Measurements from ENCODE around the gene CFTR. TPM values are rescaled to one million over a fixed set of nuclear protein-coding genes. Genes with fewer than 3 reads are reported as not detected.
"Not testable (repeated sequence)": the region's sequence is repeated elsewhere in the genome, so short reads cannot be mapped to it uniquely, and the experiment has no call there.

CFTR gene
- total RNA-seq, 1 donor from 2014 or later: not detected

GRCh38 chr7:117495308-117495707 lies 15.5 kb downstream of the CFTR start:
- no peak for DNase-seq (ENCODE audit: low read depth)

DNA sequence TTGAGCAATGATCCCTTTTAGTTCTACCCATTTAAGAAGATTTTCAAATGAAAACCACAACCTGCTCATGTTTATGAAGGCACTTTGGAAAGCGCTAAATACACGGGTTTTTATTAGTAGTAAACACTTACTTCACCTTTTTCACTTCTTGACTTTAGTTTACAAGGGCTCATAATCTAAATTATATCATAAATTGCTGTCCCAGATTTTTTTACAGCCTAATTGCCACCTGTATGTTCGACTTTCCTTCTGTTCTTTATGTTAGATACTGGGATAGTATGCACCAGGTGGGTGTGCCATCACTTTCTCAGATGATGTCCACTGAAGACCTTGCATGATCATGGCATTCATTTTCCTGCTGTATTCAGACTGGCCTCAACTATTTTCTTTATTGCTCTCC lies 22.5 kb downstream of the CFTR start:
- no peak for DNase-seq (ENCODE audit: low read depth)

GRCh38 chr7:117505238-117505637 lies 25.4 kb downstream of the CFTR start:
- DNase-seq (ENCODE audit: low read depth): no peak

DNA sequence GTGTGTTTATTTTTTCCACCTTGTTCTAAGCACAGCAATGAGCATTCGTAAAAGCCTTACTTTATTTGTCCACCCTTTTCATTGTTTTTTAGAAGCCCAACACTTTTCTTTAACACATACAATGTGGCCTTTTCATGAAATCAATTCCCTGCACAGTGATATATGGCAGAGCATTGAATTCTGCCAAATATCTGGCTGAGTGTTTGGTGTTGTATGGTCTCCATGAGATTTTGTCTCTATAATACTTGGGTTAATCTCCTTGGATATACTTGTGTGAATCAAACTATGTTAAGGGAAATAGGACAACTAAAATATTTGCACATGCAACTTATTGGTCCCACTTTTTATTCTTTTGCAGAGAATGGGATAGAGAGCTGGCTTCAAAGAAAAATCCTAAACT lies 28.9 kb downstream of the CFTR start:
- DNase-seq (ENCODE audit: low read depth): no peak

DNA sequence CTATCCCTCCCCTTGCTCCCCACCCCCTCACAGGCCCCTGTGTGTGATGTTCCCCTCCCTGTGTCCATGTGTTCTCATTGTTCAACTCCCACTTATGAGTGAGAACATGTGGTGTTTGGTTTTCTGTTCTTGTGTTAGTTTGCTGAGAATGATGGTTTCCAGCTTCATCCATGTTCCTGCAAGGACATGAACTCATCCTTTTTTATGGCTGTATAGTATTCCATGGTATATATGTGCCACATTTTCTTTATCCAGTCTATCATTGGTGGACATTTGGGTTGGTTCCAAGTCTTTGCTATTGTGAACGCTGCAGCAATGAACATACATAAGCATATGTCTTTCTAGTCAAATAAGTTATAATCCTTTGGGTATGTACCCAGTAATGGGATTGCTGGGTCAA lies 37.4 kb downstream of the CFTR start:
- not testable (repeated sequence) for DNase-seq (ENCODE audit: low read depth)

GRCh38 chr7:117530390-117530789 lies 50.6 kb downstream of the CFTR start:
- no peak for DNase-seq (ENCODE audit: low read depth)

DNA sequence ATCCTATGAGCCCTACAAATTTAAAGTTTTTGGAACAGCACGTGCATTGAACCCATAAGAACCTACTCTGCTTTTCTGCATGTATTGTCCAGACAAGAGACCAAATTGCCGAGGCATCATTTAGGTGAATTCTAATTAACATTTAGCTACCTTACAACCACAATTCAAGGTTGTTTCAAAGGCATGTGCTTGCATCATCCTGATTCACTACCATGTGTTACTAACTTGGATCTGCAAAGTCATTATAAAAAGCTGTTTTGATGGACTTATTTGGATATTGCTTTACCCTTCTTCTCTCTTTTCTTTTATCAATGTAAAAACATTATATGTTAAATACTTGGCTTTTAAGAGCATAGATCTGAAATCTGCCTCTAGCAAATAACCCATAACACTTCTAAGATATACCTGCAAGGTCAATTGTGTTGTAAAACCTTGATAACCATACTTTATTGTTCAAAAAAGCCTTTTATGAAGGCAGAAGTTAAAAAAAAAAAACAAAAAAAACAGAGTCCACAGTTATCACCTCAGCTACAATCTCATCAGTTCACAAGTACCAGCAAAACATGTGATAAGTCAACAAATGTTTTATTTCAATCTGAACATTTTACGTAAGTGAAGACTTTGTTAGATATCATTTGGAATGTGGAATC lies 51.9 kb downstream of the CFTR start:
- DNase-seq (ENCODE audit: low read depth): no peak

- no peak for DNase-seq (ENCODE audit: low read depth)
Measured at GRCh38 chr7:117538053-117538452, 58.2 kb downstream of the CFTR start.

DNA sequence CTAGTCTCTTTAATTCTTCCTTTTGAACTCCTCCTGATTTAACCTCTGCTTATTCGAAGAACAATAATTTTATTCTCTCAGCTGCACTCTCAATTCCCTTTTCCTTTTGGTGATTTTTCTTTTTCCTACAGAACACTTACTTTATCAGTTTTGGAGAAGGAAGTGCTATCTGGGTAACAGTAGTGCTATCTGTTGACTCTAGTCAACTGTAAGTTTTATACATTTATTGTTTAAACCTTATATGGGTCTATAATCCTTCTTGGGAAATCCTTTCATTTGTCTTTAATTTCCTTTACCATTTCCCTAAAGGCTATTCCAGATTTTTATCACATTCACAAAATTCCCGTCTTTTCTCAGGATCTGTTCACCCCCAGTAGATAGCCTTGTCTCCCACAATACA lies 64.2 kb downstream of the CFTR start:
- no peak for DNase-seq (ENCODE audit: low read depth)

DNA sequence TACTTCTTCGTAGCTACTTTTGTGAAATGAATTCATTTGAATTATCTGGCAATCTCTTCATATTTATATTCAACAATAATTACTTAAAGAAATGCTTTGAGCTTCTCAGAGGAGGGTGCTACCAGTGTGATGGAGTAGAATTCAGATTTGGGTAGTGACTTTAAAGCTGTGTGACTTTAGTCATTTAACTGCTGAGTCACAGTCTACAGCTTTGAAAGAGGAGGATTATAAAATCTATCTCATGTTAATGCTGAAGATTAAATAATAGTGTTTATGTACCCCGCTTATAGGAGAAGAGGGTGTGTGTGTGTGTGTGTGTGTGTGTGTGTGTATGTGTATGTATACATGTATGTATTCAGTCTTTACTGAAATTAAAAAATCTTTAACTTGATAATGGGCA lies 68.2 kb downstream of the CFTR start:
- DNase-seq (ENCODE audit: low read depth): no peak

DNA sequence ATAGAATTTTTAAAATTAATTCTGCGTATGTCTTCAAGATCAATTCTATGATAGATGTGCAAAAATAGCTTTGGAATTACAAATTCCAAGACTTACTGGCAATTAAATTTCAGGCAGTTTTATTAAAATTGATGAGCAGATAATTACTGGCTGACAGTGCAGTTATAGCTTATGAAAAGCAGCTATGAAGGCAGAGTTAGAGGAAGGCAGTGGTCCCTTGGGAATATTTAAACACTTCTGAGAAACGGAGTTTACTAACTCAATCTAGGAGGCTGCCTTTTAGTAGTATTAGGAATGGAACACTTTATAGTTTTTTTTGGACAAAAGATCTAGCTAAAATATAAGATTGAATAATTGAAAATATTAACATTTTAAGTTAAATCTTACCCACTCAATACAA lies 70.8 kb downstream of the CFTR start:
- DNase-seq (ENCODE audit: low read depth): no peak

- DNase-seq (ENCODE audit: low read depth): no peak
Measured at GRCh38 chr7:117552660-117553059, 72.8 kb downstream of the CFTR start.

DNA sequence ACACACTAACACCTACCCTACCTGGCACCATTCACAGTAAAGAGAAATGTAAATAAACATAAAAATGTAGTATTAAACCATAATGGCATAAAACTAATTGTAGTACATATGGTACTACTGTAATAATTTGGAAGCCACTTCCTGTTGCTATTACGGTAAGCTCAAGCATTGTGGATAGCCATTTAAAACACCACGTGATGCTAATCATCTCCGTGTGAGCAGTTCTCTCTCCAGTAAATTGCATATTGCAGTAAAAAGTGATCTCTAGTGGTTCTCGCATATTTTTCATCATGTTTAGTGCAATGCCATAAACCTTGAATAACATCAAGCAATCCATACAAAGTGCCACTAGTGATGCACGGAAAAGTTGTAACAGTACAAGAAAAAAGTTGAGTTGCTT lies 75.4 kb downstream of the CFTR start:
- DNase-seq (ENCODE audit: low read depth): no peak

- no peak for DNase-seq (ENCODE audit: low read depth)
Measured at GRCh38 chr7:117559391-117559790, 79.6 kb downstream of the CFTR start.

GRCh38 chr7:117560030-117560429 lies 80.2 kb downstream of the CFTR start:
- DNase-seq (ENCODE audit: low read depth): no peak

GRCh38 chr7:117562759-117563158 lies 82.9 kb downstream of the CFTR start:
- no peak for DNase-seq (ENCODE audit: low read depth)

DNA sequence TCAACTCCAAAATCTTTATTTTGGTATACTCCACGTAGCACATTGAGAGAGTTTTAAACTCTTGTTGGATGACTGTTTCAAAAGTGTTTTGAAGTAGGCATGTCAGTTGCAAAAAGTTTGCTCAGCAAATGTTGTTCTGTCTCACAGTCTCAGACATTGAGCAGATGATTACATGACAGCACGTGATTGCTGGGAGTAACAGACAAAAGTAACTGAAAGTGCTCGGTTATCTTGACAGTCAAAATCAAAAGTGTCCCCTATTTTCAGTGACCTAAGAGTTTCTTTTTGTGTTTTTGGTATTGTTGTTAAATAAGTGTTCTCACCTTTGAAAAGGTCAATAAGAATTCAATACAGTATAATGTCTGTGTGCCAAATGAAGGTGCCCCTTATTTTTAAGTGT lies 84.3 kb downstream of the CFTR start:
- no peak for DNase-seq (ENCODE audit: low read depth)

DNA sequence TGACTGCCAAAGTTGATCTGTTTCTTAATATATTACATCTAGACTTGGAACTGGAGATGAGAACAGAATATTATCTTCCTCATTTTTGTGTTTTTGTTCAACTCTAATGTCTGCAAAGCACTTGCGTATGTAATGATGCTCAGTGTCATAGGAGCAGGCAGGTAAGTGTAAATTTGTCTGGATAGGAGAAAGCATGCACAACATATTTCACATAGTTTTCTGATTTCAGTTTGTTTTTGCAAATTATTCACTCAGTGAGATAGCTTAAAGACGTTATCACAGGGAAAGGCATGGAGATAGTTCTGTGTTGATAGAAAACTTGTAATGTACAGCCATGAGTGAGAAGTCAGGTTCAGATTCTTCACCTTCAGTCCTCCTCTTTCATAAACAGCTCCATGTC lies 84.8 kb downstream of the CFTR start:
- no peak for DNase-seq (ENCODE audit: low read depth)

DNA sequence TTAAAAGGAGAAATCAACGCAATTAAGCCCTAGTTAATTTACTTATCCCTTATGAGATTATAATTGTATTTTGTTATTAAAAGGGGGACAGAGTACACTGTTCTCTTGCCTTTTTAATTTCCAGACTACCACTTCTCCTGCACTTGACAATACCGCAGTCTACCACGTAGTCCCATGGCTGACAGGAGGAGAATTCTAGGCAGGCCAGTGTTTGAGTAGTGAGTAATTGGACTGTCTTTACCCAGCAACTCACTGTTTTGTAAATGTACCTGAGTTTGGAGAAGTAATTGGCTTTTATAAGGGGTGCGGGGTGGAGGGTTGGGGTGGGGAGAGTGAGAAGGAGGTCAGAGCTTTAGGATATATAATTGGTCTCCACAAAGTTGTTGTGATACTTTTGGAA lies 85.4 kb downstream of the CFTR start:
- DNase-seq (ENCODE audit: low read depth): no peak

DNA sequence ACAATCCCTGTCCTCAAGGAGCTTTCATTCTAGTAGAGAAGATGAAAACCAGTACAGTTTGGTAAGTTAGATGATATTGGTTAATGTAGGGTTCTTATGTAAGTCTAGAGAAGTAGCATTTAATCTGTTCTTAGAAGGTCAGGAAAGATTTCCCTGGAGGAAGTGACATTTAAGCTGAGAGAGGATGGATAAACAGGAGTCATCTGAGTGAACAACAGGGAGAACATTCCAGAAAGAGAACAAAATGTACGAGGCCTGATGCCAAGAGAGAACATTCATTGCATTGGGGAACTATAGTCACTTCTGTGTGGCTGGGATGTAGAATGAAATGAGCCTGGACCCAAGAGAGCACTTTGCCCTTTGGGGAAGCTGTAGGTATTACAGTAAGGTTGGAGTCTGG lies 88.0 kb downstream of the CFTR start:
- DNase-seq (ENCODE audit: low read depth): no peak

DNA sequence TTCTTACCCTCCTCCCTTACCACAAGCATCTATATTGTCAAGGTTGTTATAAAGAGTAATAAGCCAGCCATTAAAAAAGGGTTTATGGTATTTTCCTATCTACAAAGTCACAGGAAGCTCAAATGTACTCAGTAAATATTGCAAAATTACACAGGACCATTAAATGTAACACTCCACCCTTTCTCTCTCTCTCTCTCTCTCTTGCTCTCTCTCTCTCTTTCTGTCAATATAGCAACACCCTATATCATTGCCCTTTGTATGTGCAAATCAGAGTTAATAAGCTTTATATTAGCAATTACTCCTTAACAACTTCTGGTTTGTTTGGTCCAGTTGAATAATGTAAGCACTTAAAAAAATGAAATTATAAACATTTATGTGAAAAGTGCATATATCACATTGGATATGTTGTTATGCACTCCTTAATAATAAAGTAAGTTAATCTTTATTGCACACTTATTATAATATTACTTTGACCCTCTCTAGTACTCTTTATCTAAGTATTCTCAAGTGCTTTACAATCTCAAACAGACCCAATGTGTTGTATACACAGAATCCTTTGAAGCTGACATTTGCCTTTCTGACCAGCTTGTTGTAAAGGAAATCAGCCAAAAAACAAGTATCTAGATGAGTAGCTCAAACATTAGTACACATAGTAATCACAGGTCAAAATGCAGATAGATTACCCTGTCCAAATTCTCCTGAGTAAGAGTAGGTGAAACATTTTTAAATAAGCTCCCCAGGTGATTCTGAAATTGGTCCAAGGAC lies 93.2 kb downstream of the CFTR start:
- no peak for DNase-seq (ENCODE audit: low read depth)

DNA sequence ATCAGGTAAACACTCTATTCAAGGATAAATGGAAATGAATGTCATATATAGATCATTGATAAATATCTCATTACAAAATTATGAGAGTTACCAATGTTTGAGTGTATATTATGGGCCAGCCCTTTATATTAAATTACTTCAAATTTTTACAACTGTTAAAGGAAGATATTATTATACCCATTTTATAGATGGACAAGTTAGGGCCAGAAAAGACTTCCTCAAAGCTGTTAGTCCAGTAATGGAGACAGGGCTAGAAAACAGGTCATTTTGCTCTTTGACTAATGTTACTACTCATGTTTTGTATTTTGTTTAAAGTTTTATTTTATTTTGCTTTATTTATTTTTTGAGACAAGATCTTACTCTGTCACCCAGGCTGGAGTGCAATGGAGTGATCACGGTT lies 101.6 kb downstream of the CFTR start:
- DNase-seq (ENCODE audit: low read depth): no peak

DNA sequence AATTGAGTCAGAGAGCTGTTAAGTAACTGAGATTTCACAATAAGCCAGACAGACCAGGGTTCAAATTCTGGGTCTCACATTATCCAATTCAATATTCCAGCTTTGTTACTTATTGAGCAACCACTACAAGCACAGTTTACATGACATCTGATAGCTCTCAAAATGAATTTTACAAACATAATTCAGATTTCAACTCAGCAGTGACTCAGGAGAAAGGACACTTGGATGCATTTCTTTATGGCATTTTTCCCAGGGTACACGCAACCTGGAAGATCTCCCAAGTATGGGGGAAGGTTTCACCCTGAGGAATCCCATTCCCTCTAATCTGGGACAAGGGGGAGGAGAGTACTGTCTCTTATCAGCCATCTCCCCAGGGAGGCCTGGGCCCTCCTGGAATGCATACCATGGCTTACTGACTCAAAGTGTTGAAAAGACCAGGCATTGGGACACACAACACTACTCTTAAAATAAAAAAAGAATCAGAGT lies 102.4 kb downstream of the CFTR start:
- peak; percentile 77 for DNase-seq (ENCODE audit: low read depth)

Data from myocyte (in vitro differentiated cells).